Effector CD8-positive, alpha-beta T cell (primary cell): ENCODE measurements around the gene GPX3.

ENCODE experiments used
- DNase-seq: peaks from one replicate; lab custom pipeline; 2025; lab: John Stamatoyannopoulos, UW

GPX3 gene

DNA sequence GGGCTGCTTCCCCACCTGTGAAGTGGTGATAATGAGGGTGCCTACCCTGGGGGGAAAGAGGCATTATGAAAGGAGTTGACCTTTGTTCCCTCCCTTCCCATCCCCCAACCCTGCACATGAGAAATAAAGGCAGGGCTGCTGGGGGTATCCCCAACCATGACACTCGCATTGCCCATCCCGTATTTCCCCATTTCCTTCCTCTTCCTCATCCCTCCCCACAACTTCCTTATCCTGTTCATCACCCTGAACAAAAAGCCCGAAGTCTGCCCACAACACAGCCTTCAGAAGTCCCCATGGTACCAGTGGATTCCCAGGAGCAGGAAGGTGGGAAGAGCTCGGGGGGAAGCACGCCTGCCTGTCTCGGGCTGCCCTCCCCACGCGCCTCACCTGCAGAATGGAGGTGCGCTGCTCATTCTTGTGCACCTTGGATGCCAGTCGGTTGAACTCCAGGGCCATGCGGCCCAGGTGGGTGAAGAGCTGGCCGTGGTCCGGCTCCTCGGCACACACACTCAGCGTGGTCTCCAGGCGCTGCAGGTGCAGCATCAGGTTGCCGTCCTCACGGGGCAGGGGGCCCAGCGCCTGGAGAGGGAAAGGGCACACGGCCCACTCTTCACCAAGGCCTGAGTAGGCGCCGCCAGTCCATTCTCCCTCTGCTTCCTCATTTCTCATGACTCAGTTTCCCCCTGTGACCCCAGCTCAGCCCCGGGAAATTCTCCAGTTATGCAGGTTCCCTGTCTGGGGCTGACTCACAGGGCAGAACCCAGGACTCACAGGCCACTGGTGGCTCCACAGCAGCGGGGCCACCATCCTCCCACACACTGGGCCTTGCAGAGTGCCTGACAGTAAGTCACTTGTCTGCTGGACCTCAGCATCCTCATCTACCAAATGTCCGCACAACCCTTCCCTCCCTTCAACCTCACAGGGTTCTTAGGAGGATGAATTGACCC is 36.3 kb downstream of the GPX3 start:
- DNase-seq, result no peak

DNA sequence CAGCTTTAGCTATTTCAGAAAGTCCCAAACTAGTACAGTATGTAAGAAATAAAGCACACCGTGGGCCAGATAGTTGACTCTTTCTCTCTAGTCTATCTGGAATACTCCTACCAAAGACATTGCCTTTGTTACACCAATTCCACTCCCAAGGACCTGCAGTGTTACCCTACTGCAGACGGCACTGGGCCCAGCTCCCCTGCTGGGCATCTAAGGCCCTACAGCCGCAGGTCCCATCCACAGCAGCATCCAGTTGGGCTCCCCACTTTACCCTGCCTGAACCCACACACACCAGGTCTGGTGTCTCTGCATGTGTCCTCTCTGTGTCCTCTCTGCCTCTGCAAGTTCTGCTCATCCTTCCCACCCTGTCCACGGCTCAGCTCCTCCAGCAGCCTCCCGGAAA is 37.9 kb downstream of the GPX3 start:
- no peak for DNase-seq

DNA sequence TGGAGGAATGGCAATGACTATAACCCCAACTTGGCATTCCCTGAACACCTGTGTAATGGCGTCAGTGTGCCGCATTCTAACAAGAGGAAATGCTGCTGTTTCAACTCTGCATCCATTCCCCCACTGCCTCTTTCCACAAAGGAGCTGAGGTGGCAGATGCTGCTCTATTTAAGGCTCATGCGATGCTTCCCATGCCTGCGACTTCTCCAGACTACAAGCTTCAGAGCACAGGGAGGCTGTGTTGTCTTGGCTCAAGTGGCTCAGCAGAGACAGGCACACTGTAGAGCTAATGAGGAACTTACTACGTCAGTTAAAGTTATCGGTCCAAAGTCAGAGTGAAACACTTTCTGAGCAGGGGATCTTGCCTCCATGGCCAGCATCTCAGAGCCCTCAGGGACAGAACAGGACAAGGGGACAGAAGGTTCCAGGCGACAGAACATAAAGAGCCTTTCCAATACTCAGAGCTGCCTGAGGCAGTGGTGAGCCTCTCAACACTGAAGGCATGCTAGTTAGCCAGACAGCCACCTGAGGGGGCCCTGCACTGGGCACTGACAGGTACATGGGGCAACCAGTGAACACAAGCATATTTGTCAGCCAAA is 38.6 kb downstream of the GPX3 start:
- no peak for DNase-seq

DNA sequence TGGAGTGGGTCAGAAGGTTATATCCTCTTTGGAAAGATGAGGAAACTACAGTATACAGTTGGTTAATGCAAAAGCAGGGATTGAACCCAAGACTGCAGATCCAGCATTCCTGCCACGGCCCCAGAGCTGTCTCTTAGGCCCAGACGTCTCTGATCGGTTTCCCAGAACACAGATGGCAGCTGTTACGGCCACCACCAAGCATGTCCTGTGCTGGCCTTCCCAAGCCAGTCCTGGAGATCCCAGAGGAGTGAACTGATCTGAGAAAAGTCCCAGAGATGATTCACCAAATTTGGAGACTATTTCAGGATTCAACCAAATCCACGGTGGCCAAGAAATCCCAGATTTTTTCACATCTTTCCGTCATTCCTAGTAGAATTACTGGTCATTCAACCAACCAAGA is 40.4 kb downstream of the GPX3 start:
- no peak for DNase-seq

DNA sequence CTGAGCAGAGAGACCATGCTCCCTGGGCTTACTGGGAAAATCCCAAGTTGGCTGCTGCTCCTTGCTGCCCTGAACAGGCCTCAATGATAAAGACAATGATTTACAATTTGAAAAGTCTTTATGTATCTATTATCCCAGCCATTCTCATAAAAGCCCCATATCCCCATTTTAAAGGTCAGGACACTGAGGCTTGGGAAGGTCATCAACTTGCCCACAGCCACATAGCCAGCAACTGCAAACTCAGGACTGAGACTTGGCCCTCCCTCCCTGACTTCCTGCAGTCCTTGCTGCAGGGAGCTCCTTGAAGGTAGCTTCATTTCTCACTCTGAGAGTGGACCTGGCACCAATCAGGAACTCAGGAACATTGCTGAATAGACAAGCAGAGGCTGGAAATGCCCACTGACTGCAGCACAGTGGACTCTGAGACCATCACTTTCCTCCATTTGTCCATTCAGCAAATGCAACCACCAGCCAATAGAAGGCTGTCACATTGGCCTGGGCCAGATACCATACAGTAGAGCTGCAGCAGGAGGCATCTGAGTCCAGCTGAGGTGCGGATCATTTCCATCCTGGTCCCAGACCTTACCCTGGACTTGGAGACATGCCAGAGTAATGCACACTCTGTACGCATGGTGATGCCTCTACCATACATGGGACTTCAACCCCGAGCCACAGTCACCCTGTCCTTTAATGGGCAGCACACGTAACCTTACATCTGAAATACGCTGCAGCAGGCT is 42.2 kb downstream of the GPX3 start:
- no peak for DNase-seq

DNA sequence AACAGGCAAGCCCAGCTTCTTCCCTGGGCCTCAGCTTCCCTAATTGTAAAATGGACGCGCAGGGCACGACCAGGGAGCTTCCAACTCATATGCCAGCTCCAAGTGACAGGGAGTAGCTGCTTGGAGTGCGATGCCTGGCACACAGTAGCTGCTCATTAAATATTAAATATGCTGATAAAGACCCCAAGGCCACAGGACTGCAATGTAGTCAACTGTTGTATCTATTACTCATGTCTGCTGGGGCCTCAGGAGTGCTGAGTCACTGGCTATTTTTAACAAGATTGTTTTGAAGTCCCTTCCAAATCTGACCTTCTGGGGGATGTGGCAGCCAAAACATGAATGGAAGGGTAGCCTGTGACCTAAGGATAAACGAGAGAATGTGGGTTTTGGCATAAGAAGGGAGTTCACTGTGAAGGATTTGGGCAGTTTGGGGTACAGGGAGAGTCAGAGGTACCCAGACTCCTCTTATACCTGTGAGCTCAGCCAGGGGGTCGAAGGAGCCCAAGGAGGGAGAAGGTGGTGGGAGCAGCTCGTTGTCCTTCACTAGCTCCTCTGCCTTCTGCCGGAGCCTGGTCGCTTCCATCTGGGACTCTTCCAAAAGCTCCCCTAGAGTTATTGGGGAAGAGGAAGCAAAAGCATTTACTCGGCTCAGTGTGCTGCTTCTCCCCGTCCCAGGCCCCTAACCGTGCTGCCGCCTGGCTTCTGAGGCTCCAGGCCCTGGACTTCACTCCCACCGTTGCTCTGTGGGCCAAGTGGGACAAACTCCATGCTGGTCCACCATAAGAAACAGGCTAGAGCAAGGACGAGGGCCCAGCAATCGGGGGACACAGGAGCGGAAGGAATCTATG is 43.0 kb downstream of the GPX3 start:
- DNase-seq, result no peak

DNA sequence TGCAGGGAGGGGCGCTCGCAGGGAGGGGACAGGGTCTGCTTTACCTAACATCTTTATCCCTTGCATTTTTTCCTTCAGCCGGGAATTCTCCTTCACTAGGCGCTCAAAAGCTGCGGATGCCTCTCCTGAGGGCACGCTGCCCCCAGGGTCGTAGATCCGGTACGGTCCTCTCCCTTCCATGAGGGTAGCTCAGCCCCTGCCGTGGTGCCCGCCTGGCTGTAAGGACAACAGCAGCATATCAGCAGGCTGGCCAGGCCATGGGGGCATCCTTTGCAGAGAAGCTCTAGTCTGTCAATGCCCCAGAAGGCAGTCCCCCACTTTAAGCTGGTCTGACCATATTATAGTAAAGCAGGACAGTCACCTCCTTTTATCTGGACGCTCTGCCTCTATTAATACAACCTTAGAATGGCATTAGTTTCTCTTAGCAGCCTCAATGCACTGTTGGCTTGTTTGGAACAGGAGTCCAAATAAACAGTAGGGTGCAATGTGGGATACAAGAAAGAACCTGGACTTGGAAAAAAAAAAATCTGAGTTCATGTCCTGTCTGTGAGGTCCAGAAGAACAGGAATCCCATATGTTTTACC is 44.6 kb downstream of the GPX3 start:
- no peak for DNase-seq

DNA sequence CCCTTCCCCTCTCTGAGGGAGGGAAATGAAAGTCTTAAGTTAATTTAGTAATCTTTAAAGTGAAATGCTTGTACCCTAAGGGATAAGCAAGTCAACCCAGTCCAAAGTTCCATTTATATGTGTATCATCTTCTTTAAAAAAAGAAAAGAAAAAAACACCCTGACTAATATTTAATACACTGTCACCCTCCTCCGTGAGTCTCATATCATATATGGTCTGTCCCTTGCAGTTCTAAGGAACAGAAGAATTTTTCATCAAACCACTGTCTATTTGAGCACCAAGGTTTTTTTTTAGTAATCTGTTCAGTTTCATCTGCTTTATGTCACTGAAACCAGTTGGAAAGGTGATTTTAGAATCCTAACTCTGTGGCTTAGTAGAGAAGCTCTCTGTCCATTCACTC is 45.2 kb downstream of the GPX3 start:
- no peak for DNase-seq

DNA sequence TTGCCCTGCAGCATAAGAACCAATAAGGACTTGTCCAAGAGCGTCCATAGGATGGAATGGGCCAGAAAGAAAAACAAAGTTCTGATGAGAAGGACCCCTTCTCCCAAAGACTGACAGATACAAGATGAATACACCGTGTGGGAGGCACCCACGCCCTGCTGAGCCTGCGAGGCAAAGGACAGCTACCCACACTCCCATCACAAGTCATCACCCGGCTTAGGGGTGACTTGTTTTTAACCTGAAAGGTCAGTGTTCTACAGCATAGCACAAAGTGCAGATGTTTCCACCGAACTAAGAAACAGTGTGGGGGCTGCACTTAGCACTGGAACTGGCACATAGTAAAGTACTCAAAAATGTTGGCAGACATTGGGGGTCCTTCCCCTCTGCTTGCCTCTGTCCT is 46.5 kb downstream of the GPX3 start:
- DNase-seq, result no peak

DNA sequence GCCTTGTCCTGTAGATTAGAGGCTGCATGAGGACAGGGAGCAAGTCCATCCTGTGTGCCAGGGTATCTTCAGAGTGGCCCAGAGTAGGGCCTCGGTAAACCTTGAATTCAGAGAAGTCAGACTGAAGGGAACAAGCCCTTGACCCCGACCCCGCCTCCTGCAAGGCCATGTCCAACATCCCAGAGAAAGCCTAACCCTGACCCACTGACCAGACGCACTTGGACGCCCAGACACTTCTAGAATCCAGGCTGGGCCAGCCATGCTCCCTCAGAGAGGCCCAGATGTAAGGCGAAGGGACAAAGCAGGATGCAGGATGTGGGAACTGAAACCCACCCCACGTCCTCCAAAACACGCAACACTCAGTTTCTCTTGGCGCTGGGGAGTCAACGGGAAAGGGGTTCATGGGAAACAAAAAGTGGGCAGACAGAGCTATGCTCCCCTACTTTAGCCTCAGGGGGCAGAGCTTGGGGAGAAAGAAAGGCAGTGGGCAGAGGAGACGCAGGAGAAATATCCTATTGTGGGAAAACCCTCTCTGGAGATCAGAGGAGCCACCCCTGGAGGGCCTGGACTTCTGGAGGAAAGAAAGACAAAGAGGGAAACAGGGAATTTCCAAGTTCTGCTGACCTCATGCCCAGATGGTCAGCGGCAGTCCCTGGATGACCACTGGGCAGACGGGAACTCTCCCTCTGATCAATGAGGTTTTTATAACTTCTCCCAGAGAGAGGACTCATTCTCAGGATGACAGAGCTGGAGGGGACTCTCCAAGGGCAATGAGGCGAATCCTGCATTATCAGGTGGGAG is 47.4 kb downstream of the GPX3 start:
- no peak for DNase-seq

DNA sequence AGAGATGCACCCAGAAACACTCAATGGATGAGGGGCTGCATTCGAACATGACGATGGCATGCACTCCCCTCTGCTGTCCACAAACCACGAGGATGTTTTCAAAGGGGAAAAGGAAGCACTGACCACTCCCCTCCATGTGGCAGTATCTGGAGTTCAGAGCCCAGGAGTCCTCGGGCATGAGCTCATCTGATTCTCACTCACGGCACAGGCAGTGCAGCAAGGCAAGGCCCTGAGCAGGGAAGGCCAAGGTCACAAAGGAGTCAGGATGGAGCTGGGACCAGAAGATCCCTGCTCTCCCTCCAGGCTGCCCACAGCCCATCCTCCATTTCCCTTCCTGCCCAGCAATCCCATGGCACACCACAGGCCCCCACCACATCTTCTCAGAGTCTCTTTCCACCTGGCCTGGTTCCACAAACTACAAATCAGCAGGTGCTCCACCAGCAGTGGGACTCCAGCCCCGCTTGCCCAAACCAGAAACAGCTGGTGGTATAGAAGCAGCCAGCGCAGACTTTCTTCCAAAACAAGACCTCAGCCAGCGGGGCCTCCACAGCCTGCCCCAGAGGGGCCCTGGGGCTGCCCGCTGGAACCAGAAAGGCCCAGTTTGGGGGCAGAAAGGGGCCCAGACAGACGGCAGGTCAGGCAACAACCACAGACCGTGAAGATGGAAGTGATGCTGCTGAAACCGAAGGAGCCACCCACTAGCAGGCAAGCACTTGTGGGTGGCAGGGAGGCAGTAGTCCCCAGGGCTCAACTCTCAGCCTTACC is 48.2 kb downstream of the GPX3 start:
- DNase-seq, result no peak

DNA sequence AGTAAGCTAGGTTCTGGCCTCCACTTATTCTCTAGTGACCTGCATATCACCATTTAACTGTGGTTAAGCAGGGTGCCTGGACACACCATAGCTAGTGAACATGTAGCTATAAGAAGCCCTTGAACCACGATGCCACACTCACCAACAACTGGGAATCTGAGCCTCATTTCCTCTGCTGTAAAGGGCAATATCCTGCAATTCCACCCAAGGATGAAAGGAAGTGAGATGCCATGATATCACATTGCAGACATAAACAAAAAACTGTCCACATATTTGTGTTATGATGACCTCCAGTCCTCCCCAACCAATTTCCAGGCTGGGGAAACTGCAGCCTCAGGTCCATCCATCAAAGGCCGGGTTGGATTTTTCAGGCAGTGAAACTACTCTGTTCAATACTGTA is 50.1 kb downstream of the GPX3 start:
- no peak for DNase-seq

DNA sequence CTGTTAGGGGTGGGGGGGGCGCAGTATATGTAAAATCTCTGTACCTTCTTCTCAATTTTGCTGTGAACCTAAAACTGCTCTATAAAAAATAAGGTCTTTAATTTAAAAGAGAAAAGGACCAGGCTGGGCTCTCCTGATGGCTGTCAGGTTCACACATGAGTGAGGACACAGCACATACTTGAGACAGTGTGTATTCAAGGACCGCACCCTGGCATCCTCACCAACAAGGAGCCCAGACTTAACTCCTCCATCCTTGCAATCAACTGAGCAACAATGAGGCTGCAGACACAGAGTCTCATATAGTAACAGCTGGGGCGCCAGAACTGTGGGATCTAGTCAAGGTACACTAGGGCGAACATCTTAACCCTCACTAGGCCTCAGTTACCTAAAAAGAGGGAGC is 50.6 kb downstream of the GPX3 start:
- no peak for DNase-seq

DNA sequence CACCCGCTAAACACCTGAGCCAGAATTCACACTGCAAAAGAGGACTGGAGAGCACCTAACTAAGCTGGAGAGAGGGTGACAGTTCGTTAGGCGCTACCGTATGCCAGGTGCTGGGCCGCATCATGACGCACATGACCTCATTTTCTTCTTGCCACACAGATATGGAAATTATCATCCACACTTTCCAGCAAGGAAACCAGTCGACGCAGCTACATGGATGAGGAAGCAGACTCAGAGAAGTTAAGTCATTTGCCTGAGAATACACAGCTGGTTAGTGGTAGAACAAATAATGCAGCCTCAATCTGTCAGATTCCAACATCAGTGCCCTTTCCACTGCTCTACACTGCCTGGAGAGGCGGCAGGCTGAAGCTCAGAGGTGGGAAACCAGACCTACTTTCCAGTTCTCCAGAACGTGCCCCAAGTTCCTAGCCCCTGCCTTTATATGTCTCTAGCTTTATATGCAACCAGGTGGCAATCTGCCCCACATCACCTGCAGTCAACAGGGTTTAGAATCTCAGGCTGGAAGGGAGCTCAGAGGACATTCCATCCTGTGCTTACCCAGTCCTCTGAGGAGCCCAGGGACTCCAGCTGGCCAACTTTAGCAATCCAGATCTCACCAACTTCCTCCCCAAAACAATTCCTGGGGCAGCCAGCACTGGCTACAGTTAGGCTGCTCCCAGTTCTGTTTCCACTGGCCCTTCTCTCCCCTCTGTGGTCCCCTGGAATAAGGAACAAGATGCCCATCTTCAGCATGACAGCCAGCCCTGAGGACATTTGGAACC is 51.6 kb downstream of the GPX3 start:
- no peak for DNase-seq

DNA sequence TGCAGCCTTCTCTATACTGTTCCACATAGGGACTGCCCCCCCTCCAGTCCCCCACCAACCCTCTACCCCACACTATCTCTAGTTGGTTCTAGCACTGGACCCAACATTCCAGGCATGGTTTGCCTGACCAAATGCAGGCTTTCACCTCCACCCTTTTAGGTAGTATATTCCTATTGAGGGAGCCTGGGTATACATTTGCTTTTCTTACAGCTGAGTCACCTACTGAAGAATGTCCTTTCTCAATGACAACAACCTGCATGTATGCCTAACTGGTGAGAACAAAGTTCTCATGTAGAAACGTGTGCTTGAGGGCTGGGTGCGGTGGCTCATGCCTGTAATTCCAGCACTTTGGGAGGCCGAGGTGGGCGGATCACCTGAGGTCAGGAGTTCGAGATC is 52.2 kb downstream of the GPX3 start:
- DNase-seq, result no peak

DNA sequence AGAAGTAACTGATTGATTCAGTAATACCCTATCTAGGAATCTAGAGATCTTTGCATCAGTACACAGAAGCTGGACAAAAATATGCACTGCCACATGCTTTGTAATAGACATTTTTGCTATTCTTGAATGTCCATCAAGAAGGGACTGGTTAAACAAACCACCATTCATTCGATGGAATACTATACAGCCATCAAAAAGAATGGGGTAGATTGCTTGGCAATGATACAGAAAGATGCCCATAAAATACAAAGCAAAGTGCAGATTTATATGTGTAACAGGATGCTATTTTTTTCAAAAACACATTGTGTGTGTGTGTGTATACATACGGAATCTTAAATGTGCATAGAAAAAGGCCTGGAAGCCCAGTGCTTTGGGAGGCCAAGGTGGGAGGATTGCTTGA is 52.9 kb downstream of the GPX3 start:
- no peak for DNase-seq

DNA sequence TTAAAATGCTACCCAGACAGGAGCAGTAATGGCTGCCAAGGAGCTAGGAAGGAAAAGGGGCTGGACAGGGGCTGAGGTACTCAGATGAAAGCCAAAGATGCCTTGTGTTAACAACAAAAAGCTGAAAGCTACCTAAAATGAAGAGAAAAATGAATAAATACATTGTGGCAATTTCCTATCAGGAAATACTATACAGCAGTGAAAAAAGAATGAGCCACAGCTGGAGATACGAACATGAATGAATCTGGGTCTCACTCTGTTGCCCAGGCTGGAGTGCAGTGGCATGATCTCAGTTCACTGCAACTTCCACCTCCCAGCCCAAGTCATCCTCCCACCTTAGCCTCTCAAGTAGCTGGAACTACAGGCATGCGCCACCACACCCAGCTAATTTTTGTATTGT is 54.2 kb downstream of the GPX3 start:
- no peak for DNase-seq

DNA sequence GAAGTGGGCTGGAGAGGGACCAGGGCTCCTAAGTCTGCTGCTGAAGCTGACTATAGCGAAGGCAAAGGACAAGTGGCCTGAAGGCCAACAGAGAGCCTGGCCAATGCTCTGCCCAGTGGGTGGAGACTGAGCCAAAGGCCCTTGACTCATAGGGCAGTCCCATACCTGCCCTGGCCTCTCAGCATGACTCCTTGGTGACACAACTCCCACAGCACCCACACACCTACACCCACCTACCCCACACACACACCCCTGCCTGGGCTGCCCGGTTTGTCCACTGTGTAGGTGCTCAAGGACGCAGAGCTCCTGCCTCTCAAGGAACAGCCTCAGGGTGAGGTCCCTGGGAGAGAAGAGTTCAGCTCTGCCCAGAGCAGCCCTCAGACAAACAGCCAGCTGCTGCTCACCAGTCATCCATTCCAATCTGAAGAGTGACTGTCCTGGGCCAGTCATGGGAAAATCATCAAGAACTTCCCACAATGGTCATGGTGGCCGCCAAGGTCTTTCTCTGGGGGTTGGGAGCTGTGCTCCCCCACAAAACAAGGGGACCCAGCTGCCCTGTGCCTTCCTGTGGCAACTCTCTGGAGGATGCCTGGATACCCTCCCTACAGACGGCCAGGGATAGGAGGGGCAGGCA is 55.4 kb downstream of the GPX3 start:
- DNase-seq, result no peak

DNA sequence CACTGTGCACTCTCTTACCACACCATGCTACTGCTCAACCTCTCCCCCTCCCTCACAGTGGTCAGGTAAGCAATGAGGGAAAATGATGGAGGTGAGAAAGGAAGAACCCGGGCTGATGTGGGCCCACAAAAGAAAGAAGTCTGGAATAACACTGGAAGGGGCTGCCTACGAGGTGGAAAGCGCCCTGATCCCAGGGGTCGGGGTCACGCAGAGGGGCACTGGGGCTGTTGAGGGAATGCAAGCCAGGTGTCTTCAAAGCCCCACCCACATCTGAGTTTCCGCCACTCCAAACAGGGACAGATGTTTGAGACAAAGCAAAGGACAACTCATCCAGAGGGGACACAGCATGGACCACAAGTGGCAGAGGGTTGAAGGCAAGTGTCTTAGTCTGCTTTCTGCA is 56.2 kb downstream of the GPX3 start:
- DNase-seq, result no peak
